B cell (primary cell): Measurements from ENCODE around the gene P2RX7. TPM values are rescaled to one million over a fixed set of nuclear protein-coding genes. Genes with fewer than 3 reads are reported as not detected.

ENCODE experiments used
- ATAC-seq: fragments of 200-7000 bp; cut with Tn5 transposase; one replicate; pipeline ENCODE4 v1.10.0; 2021; ENCODE audit warnings: low read depth, mild to moderate bottlenecking, moderate number of reproducible peaks, moderate library complexity
- CTCF ChIA-PET: fragments of 350-600 bp; sonication (Branson Sonifier 250); formaldehyde crosslinking; loops from one replicate; lab custom pipeline; 2021; ENCODE audit warnings: antibody characterized with exemption, inconsistent platforms; lab: Charles Lee
- POLR2A ChIA-PET: fragments of 350-600 bp; sonication (Branson Sonifier 250); formaldehyde crosslinking; loops from one replicate; lab custom pipeline; 2021; ENCODE audit warnings: antibody characterized with exemption; lab: Charles Lee
- DNase-seq: peaks from one replicate; pipeline ENCODE4 v3.0.0; 2013
- H2AFZ ChIP-seq: 2 replicates; pipeline ENCODE4 v1.6.1; 2012; ENCODE audit warnings: mild to moderate bottlenecking, low read depth, low read length; ENCODE audit not compliant: insufficient read depth, poor library complexity, severe bottlenecking
- H3K27ac ChIP-seq, 2 donors: 1 replicate in 1 of 2; 2 replicates in 1 of 2; pipeline ENCODE4 v1.5.1; 2012 to 2013; ENCODE audit warnings: low read length in 2 of 2, mild to moderate bottlenecking in 2 of 2, moderate library complexity in 1 of 2
- H3K27me3 ChIP-seq, 4 experiments: fragments of 200-600 bp in 1 of 4; sonication (generic) in 1 of 4; replicated peaks in 1 of 4; 1 replicate in 2 of 4; 2 replicates in 2 of 4; pipeline versions ENCODE4 v1.6.1 to v1.7.0; 2013 to 2016; ENCODE audit warnings: low read length in 3 of 4, mild to moderate bottlenecking in 2 of 4, mixed read lengths in 1 of 4, moderate library complexity in 1 of 4; ENCODE audit not compliant: insufficient read depth in 4 of 4, control insufficient read depth in 3 of 4; ENCODE audit errors: control extremely low read depth in 1 of 4
- H3K36me3 ChIP-seq, 2 experiments: replicated peaks in 1 of 2; 1 replicate in 1 of 2; 2 replicates in 1 of 2; pipeline versions ENCODE4 v1.6.1 to v1.7.1; 2013; ENCODE audit warnings: low read length in 1 of 2; ENCODE audit not compliant: insufficient read depth in 2 of 2, control insufficient read depth in 1 of 2; ENCODE audit errors: control extremely low read depth in 1 of 2, extremely low read depth in 1 of 2
- H3K4me1 ChIP-seq, 2 donors: fragments of 200-600 bp in 1 of 2; sonication (generic) in 1 of 2; 1 replicate in 1 of 2; 2 replicates in 1 of 2; pipeline versions ENCODE4 v1.5.1 to v1.6.1; 2013 to 2017; ENCODE audit warnings: low read length in 2 of 2; ENCODE audit not compliant: control insufficient read depth in 2 of 2, insufficient read depth in 2 of 2
- H3K4me2 ChIP-seq: replicated peaks from 2 replicates; pipeline ENCODE3; 2012; ENCODE audit warnings: mild to moderate bottlenecking, low read depth, low read length; ENCODE audit not compliant: poor library complexity, severe bottlenecking
- H3K4me3 ChIP-seq, 5 experiments: fragments of 200-600 bp in 1 of 5; sonication (generic) in 1 of 5; 1 replicate in 3 of 5; 2 replicates in 2 of 5; pipeline versions ENCODE4 v1.5.1 to v1.7.0; 2011 to 2016; ENCODE audit warnings: low read length in 4 of 5, mild to moderate bottlenecking in 4 of 5, low read depth in 2 of 5, control low read depth in 1 of 5, moderate library complexity in 1 of 5; ENCODE audit not compliant: insufficient read depth in 1 of 5; ENCODE audit errors: control extremely low read depth in 1 of 5, extremely low read depth in 1 of 5
- H3K79me2 ChIP-seq: fragments of 200-600 bp; sonication (generic); one replicate; pipeline ENCODE4 v1.6.0; 2016; ENCODE audit warnings: low read length; ENCODE audit not compliant: control insufficient read depth, insufficient read depth
- H3K9ac ChIP-seq: fragments of 200-600 bp; sonication (generic); 2 replicates; pipeline ENCODE4 v1.6.1; 2017; ENCODE audit warnings: mild to moderate bottlenecking, low read length, moderate library complexity
- H3K9me3 ChIP-seq, 3 donors: one replicate each; pipeline versions ENCODE4 v1.6.1 to v1.7.1; 2013; ENCODE audit warnings: low read length in 2 of 3; ENCODE audit not compliant: control insufficient read depth in 2 of 3, insufficient read depth in 1 of 3; ENCODE audit errors: control extremely low read depth in 1 of 3
- H4K20me1 ChIP-seq: 2 replicates; pipeline ENCODE4 v1.6.0; 2012; ENCODE audit warnings: mild to moderate bottlenecking, low read length; ENCODE audit not compliant: insufficient read depth, control insufficient read depth, poor library complexity, severe bottlenecking
- H3K27ac Mint-ChIP-seq: one replicate; pipeline ENCODE4 v1.8.0; 2021; ENCODE audit warnings: mixed read lengths
- H3K27me3 Mint-ChIP-seq: one replicate; pipeline ENCODE4 v1.8.0; 2021; ENCODE audit warnings: mixed read lengths
- H3K4me1 Mint-ChIP-seq: one replicate; pipeline ENCODE4 v1.8.0; 2021; ENCODE audit warnings: mixed read lengths
- H3K4me3 Mint-ChIP-seq: one replicate; pipeline ENCODE4 v1.8.0; 2021; ENCODE audit warnings: mixed read lengths
- H3K9me3 Mint-ChIP-seq: one replicate; pipeline ENCODE4 v1.8.0; 2022; ENCODE audit warnings: mixed read lengths; ENCODE audit not compliant: insufficient read depth
- CTCF ChIP-seq: fragments of 200-600 bp; IDR thresholded peaks from one replicate; pipeline ENCODE4 v1.8.0; 2022; ENCODE audit warnings: antibody characterized with exemption, mild to moderate bottlenecking
- EZH2 ChIP-seq: IDR thresholded peaks from 2 replicates; pipeline ENCODE4 v1.6.1; 2012; ENCODE audit warnings: borderline replicate concordance, low read depth, mild to moderate bottlenecking, moderate library complexity, low read length; ENCODE audit not compliant: insufficient read depth, poor library complexity, severe bottlenecking
- WGBS: methylation state at CpG from one replicate; pipeline ENCODE4 v1.1.5; 2013; ENCODE audit warnings: missing lambda C conversion rate; ENCODE audit not compliant: insufficient coverage; 5-methylcytosine and 5-hydroxymethylcytosine counted together
- intact Hi-C: fragments of 100-400 bp; cut with micrococcal nuclease; formaldehyde crosslinking; loops from one replicate; pipeline ENCODE4 v1.10.0; 2022
- polyA plus RNA-seq: library from polyadenylated mRNA; depleted of rRNA; stranded (reverse); fragments of >200 nt; gene quantifications from 2 replicates; pipeline ENCODE4 v1.2.3, GENCODE V29; 2012
- total RNA-seq, 2 donors: library from RNA; stranded (reverse); fragments of 120-200 nt in 1 of 2; gene quantifications; 1 replicate in 1 of 2; 2 replicates in 1 of 2; pipeline versions ENCODE4 v1.2.3 to v1.2.4, GENCODE V29; 2013 to 2022

The P2RX7 gene
- total and polyA plus RNA-seq, 2 donors (not counting 1 experiment from before 2014, with no cell fraction given) = 5.3 to 6.3 TPM

- DNase-seq (peak; percentile 94), ATAC-seq (peak; percentile 90)
- TF ChIP-seq EZH2 (no peak), CTCF (peak; percentile 36)
- Mint-ChIP-seq H3K4me3 (peak within 1 kb of the TSS; percentile 88), H3K9me3 (no peaks in the 10 kb centered on the region), H3K27me3 (no peaks in the 10 kb centered on the region), H3K27ac (peak within 1 kb of the TSS; percentile 88), H3K4me1 (peaks cover 14% of the 10 kb centered on the region)
- intact Hi-C loops = loop anchor here (1.0 to 2.0 kb wide), 3 partner anchors 30 to 99 kb away; no protein-coding TSS in a partner anchor
- H3K27me3 ChIP-seq = no peaks in the 10 kb centered on the region
- CTCF ChIA-PET = interaction anchor here (1.1 kb wide), 1 partner anchor 86 kb away, joined by 3 read pairs; no protein-coding TSS in a partner anchor
- 1% methylated on average over 88 of the region's 97 CpGs for WGBS
- H2AFZ ChIP-seq = peak within 1 kb of the TSS; percentile 86
- H3K9me3 ChIP-seq = peaks cover 0 to 3% (median 0%) of the 10 kb centered on the region in 3 donors
- H3K79me2 ChIP-seq = peaks cover 10% of the 10 kb centered on the region
- H3K27ac ChIP-seq = peak within 1 kb of the TSS; percentile 72 to 89
- H3K4me2 ChIP-seq = peak within 1 kb of the TSS; percentile 85
- peak within 1 kb of the TSS in 4 of 5 experiments; percentile 70 to 85 (median 76) for H3K4me3 ChIP-seq
- POLR2A ChIA-PET = interaction anchor here (0.9 kb wide), 1 partner anchor 81 kb away, joined by 4 read pairs; no protein-coding TSS in a partner anchor
- no peaks in the 10 kb centered on the region for H4K20me1 ChIP-seq
- H3K4me1 ChIP-seq = peaks cover 4 to 13% of the 10 kb centered on the region in 2 donors
- H3K9ac ChIP-seq = peak within 1 kb of the TSS; percentile 89
- no peaks in the 10 kb centered on the region for H3K36me3 ChIP-seq
Observed at GRCh38 chr12:121209624-121210572, 77.2 kb downstream of the P2RX7 start, which contains the start of gene P2RX4. TSS of gene P2RX4 (plus strand) at chr12:121210129. CDS start at chr12:121210165, 36 bp downstream.
